ENCODE measurements around the gene RAD52. TPM values are rescaled to one million over a fixed set of nuclear protein-coding genes. Genes with fewer than 3 reads are reported as not detected.
A peak's percentile ranks its signal among the peaks of the same experiment; 100 is the strongest.

RAD52 gene
- polyA plus RNA-seq, 3 donors = 0.79 to 14.3 (median 1.1) TPM

DNA sequence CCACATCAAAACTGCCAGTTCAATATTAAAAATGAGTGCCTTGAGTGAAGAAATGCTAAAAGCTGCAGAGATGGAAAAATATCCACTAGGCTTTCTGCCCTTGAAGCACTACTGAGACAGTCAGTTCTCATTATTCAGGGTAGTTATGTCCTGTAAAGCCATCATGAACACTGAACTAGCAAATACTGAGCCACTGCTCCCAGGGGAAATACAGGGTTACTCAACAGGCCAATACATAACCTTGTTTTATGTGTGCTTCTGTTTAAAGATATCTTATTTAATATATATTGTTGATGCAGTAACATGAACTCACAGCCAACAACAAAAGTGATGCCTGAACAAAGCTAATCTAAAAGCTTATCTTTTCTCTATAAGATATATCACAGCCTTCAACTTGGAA lies 3.3 kb downstream of the RAD52 start:
- H3K4me1 Mint-ChIP-seq = peaks cover 22% of the 10 kb centered on the region
- H3K4me1 ChIP-seq (ENCODE audit: control insufficient read depth in 1 of 2, insufficient read depth in 2 of 2, low read length in 2 of 2) = peaks cover 11 to 12% of the 10 kb centered on the region in 2 donors
- H3K27ac Mint-ChIP-seq = peak overlapping the region in 1 of 7 donors; percentile 87
- TF ChIP-seq, protein P1, sequence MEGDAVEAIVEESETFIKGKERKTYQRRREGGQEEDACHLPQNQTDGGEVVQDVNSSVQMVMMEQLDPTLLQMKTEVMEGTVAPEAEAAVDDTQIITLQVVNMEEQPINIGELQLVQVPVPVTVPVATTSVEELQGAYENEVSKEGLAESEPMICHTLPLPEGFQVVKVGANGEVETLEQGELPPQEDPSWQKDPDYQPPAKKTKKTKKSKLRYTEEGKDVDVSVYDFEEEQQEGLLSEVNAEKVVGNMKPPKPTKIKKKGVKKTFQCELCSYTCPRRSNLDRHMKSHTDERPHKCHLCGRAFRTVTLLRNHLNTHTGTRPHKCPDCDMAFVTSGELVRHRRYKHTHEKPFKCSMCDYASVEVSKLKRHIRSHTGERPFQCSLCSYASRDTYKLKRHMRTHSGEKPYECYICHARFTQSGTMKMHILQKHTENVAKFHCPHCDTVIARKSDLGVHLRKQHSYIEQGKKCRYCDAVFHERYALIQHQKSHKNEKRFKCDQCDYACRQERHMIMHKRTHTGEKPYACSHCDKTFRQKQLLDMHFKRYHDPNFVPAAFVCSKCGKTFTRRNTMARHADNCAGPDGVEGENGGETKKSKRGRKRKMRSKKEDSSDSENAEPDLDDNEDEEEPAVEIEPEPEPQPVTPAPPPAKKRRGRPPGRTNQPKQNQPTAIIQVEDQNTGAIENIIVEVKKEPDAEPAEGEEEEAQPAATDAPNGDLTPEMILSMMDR (IDR thresholded peaks at IDR 0.05) = no peak
- H3K9me3 Mint-ChIP-seq = no peaks in the 10 kb centered on the region
- H4K20me1 ChIP-seq (ENCODE audit: insufficient read depth, low read length) = no peaks in the 10 kb centered on the region
- peaks cover 0 to 3% (median 0%) of the 10 kb centered on the region in 3 donors for H3K27me3 Mint-ChIP-seq (ENCODE audit: low read depth in 3 of 3)
- H3K36me3 ChIP-seq (replicated peaks in 1 of 2; ENCODE audit: control insufficient read depth in 1 of 2, insufficient read depth in 2 of 2, low read length in 2 of 2) = peaks cover 6 to 26% of the 10 kb centered on the region in 2 donors
- no peak overlapping the region for H2AFZ ChIP-seq (ENCODE audit: insufficient read depth, low read depth, low read length, poor library complexity, severe bottlenecking)
- H3K9ac ChIP-seq (ENCODE audit: insufficient read depth, low read length, poor library complexity, severe bottlenecking) = no peak overlapping the region
- H3K79me2 ChIP-seq (ENCODE audit: insufficient read depth, low read length) = peaks cover 57% of the 10 kb centered on the region
- peaks cover 17 to 33% of the 10 kb centered on the region in 2 donors for H3K36me3 Mint-ChIP-seq
- H3K9me3 ChIP-seq (replicated peaks in 1 of 2; ENCODE audit: control insufficient read depth in 1 of 2, insufficient read depth in 1 of 2, low read length in 2 of 2) = no peaks in the 10 kb centered on the region
- H3K4me3 Mint-ChIP-seq = no peak overlapping the region
- intact Hi-C loops (cut with micrococcal nuclease) = loop anchor here (5.0 to 10.0 kb wide), 3 partner anchors 34 to 381 kb away; no protein-coding TSS in a partner anchor
- no peaks in the 10 kb centered on the region for H3K27me3 ChIP-seq (ENCODE audit: control insufficient read depth in 2 of 2, insufficient read depth in 2 of 2, low read length in 2 of 2)
- no peak overlapping the region for H3K4me2 ChIP-seq (replicated peaks; ENCODE audit: extremely low read depth, low read length, poor library complexity, severe bottlenecking)
- DNase-seq = no peak
- no peak overlapping the region for H3K27ac ChIP-seq (ENCODE audit: low read depth in 1 of 2, low read length in 2 of 2)
- no peak overlapping the region for H3K4me3 ChIP-seq (replicated peaks in 1 of 3; ENCODE audit: low read depth in 2 of 3, low read length in 3 of 3)

GRCh38 chr12:944211-944610 lies 5.3 kb downstream of the RAD52 start:
- no peak overlapping the region for H3K4me3 Mint-ChIP-seq
- H3K9me3 Mint-ChIP-seq = no peaks in the 10 kb centered on the region
- DNase-seq = no peak
- peaks cover 34 to 51% of the 10 kb centered on the region in 2 donors for H3K36me3 Mint-ChIP-seq
- peaks cover 67% of the 10 kb centered on the region for H3K79me2 ChIP-seq (ENCODE audit: insufficient read depth, low read length)
- no peak overlapping the region for H2AFZ ChIP-seq (ENCODE audit: insufficient read depth, low read depth, low read length, poor library complexity, severe bottlenecking)
- H3K27me3 ChIP-seq (ENCODE audit: control insufficient read depth in 2 of 2, insufficient read depth in 2 of 2, low read length in 2 of 2) = no peaks in the 10 kb centered on the region
- WGBS (ENCODE audit: insufficient coverage) = 96% methylated on average over 2 of the region's 7 CpGs
- H3K9ac ChIP-seq (ENCODE audit: insufficient read depth, low read length, poor library complexity, severe bottlenecking) = no peak overlapping the region
- H3K36me3 ChIP-seq (replicated peaks in 1 of 2; ENCODE audit: control insufficient read depth in 1 of 2, insufficient read depth in 2 of 2, low read length in 2 of 2) = peaks cover 8 to 40% of the 10 kb centered on the region in 2 donors
- peaks cover 9 to 11% of the 10 kb centered on the region in 2 donors for H3K4me1 ChIP-seq (ENCODE audit: control insufficient read depth in 1 of 2, insufficient read depth in 2 of 2, low read length in 2 of 2)
- peaks cover 0 to 6% (median 0%) of the 10 kb centered on the region in 3 donors for H3K27me3 Mint-ChIP-seq (ENCODE audit: low read depth in 3 of 3)
- peaks cover 27% of the 10 kb centered on the region for H3K4me1 Mint-ChIP-seq
- peaks cover 3% of the 10 kb centered on the region for H4K20me1 ChIP-seq (ENCODE audit: insufficient read depth, low read length)
- peak overlapping the region in 4 of 7 donors; percentile 0 to 56 (median 40) for H3K27ac Mint-ChIP-seq
- no peak overlapping the region for H3K4me3 ChIP-seq (replicated peaks in 1 of 3; ENCODE audit: low read depth in 2 of 3, low read length in 3 of 3)
- intact Hi-C loops (cut with micrococcal nuclease) = loop anchor here in 1 of 2 donors (10.0 kb wide), 1 partner anchor 379 kb away; no protein-coding TSS in a partner anchor
- H3K4me2 ChIP-seq (replicated peaks; ENCODE audit: extremely low read depth, low read length, poor library complexity, severe bottlenecking) = no peak overlapping the region
- H3K27ac ChIP-seq (ENCODE audit: low read depth in 1 of 2, low read length in 2 of 2) = no peak overlapping the region
- H3K9me3 ChIP-seq (replicated peaks in 1 of 2; ENCODE audit: control insufficient read depth in 1 of 2, insufficient read depth in 1 of 2, low read length in 2 of 2) = no peaks in the 10 kb centered on the region
- TF ChIP-seq, protein P1 (IDR thresholded peaks at IDR 0.05) = no peak

All from CD14-positive monocyte (primary cell).